GM13977 (cell line): Measurements from ENCODE around the gene HDAC9.

Source experiments
- DNase-seq: peaks from one replicate; pipeline ENCODE4 v3.0.0; 2012; ENCODE audit warnings: low spot score
- CTCF ChIP-seq: IDR thresholded peaks from 2 replicates; pipeline ENCODE4 v1.5.1; 2012; ENCODE audit warnings: mild to moderate bottlenecking, control low read depth; ENCODE audit not compliant: insufficient read depth; ENCODE audit errors: extremely low read depth, missing control alignments
- in situ Hi-C: fragments of 300-500 bp; cut with MboI; formaldehyde crosslinking; loops from one replicate; pipeline ENCODE4 v1.12.0; 2022; ENCODE audit warnings: low sequenced_read_pairs, low pct_unique_long_range_greater_than_20kb, mixed read lengths, inconsistent platforms; ENCODE audit not compliant: unreplicated experiment

The HDAC9 gene

GRCh38 chr7:18760631-18761445 lies 265.3 kb downstream of the HDAC9 start:
- no peak for DNase-seq
- TF ChIP-seq CTCF: no peak
- in situ Hi-C loops: no loop called here

GRCh38 chr7:18762189-18762588 lies 266.6 kb downstream of the HDAC9 start:
- no peak for DNase-seq
- TF ChIP-seq CTCF: no peak
- in situ Hi-C loops: no loop called here

- in situ Hi-C loops: no loop called here
- no peak for TF ChIP-seq CTCF
- DNase-seq: no peak
Observed at GRCh38 chr7:18768256-18768655, 272.7 kb downstream of the HDAC9 start.

- TF ChIP-seq CTCF: no peak
- no peak for DNase-seq
- in situ Hi-C loops: no loop called here
Observed at GRCh38 chr7:18770154-18770811, 274.7 kb downstream of the HDAC9 start.

- TF ChIP-seq CTCF: no peak
- in situ Hi-C loops: no loop called here
- DNase-seq: no peak
Observed at GRCh38 chr7:18770822-18771221, 275.3 kb downstream of the HDAC9 start.

- TF ChIP-seq CTCF: no peak
- DNase-seq: no peak
- in situ Hi-C loops: no loop called here
Observed at GRCh38 chr7:18771834-18772566, 276.5 kb downstream of the HDAC9 start.
